Activated CD8-positive, alpha-beta memory T cell treated with anti-CD3 and anti-CD28 coated beads, Interleukin-2, amount 50 U/mL, for 4 hours (primary cell): ENCODE measurements around the gene APLN.

Source experiments
- DNase-seq: peaks from one replicate; pipeline ENCODE4 v3.0.0-alpha.2; 2020

Gene APLN

GRCh38 chrX:129640737-129641136 is 14.0 kb downstream of the APLN start:
- no peak for DNase-seq

GRCh38 chrX:129638917-129639316 is 15.8 kb downstream of the APLN start:
- no peak for DNase-seq

- peak; percentile 79 for DNase-seq
Measured at GRCh38 chrX:129637217-129638109, 17.3 kb downstream of the APLN start.

GRCh38 chrX:129636175-129636681 is 18.5 kb downstream of the APLN start:
- no peak for DNase-seq

DNA sequence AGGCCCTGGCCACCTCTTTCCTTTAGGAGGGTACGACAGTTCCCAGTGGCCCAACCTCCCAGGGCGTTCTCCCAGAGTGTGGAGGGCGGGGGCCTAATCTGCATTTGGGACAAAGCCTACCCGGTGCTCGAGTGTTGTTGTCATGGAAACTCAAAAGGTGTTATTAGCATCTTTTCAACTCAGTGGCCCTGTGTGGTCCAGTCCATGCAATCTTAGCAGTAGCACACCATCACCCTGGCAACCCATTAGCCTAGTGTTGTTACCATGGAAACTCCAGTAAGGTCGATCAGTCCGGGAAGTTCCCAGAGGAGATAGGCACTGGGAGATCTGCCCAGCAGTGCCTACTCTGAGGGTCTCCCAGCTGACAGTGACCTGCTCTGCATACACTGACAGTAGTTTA is 20.2 kb downstream of the APLN start:
- no peak for DNase-seq

GRCh38 chrX:129632443-129632842 is 22.3 kb downstream of the APLN start:
- DNase-seq: no peak

DNA sequence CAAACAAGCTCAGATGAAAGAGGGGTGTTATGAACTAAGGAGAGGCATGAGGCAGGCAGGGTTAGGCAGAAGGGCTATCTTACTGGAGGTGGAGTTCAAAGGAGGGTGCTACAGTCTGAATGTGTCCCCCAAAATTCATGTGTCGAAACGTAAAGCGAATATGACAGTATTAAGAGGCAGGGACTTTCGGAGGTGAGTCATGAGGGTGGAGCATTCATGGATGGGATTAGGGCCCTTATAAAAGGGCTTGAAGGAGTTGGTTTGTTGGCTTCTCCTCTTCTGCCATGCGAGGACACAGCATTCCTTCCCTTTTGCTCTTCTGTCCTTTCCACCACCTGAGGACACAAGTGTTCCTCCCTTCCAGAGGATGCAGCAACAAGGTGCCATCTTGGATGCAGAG is 22.9 kb downstream of the APLN start:
- DNase-seq: no peak

GRCh38 chrX:129629837-129630236 is 24.9 kb downstream of the APLN start:
- DNase-seq: no peak

- DNase-seq: no peak
Measured at GRCh38 chrX:129626026-129626425, 28.7 kb downstream of the APLN start.

DNA sequence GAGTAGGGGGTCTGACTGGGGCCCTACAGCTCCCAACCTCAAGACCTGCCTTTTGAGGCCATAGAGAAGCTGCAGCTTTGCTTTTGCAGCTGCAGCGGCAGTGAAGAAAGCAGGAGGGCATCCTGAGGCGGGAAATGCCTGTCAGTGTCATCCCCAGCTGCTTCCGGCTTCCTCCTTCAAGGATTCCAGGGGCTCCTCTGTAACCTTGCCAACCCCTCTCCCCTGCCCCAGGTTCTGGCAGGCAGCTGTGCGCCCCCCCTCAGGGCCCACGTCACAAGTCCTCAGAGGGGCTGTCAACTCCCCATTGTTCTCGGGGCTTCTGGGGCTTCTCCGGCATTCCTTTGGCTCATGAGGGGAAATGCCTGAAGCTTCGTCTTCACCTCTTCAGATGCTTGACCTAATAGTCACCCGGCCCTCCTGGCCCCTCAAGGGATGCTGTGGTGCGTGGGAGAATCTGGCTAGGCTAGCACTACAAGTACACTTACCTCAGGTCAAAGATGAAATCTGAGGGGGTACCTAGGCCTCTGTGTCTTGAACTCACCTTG is 31.9 kb downstream of the APLN start:
- DNase-seq: no peak

DNA sequence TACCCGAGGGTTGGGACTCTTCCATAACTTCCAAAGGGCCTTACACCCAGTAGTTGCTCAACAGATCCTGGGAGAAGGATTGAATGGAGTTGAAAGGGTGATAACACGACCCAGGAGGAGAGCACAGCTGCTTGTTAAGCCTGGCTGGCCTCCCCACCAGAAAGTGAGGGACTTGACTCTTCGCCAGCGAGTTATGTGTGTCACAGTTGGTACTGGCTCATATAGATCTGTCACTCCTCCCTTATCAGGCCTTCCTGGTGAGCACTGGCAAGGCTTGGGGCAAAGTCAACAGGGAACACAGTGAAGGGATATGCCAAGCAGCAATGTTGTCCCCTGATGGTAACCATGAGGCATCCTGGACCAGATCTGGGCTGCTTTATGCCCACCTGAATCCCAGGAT is 35.8 kb downstream of the APLN start:
- no peak for DNase-seq

DNA sequence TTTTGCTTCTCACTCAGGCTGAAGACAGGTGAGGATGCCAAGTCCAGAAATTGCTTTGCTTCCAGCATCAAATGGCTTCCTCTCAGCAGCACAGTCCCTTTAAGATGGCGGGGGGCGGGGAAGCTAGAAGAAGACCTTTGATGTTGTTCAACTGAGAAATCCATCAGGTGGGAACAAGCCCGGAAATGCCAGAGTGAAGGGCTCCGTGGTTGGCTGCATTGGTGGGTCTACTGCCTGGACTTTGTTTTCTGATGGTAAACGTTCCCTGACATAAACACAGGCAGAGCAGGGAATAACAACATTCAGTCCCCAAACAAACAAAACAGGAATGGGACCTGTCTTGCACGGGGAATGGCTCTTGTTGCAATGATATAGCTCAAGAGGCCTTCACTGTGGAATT is 37.3 kb downstream of the APLN start:
- no peak for DNase-seq

GRCh38 chrX:129614481-129615255 is 40.1 kb downstream of the APLN start:
- DNase-seq: no peak

- DNase-seq: no peak
Measured at GRCh38 chrX:129613596-129613995, 41.2 kb downstream of the APLN start.

DNA sequence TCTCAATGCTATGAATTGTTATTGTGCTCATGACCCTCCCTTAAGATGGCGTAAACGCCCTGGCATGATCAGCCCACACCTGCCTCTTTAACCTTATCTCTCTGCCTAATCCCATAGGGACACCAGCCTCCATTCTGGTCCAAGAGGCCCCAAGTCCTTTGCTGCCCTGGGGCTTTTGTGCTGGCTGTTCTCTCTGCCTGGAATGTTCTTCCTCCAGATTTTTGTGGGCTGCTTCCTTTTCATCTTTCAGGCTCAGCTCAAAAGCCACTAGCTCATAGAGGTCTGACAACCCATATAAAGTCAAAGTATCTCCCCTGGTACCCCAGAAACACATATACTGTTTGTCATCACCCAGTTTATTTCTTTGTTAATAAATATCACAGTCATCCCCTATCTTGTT is 42.4 kb downstream of the APLN start:
- no peak for DNase-seq

- no peak for DNase-seq
Measured at GRCh38 chrX:129609395-129609794, 45.4 kb downstream of the APLN start.

DNA sequence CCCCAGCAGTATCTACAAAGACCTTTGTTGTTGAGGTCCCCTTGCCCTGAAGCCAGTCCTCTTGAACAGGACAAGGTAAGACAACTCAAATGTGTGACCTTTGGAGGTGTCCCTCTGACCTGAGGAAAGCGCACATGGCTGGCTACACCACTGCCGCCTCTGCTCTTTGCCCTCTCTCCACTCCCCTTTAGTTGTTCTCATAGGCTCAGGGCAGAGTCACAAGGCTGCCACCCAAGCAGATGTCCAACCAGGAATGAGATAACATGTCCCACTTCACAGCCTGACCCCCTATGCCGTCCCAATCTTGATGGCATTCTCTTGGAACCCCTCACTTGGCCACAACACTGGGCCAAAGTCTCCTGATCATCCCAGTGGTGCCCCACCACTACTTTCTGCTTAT is 46.3 kb downstream of the APLN start:
- DNase-seq: no peak

DNA sequence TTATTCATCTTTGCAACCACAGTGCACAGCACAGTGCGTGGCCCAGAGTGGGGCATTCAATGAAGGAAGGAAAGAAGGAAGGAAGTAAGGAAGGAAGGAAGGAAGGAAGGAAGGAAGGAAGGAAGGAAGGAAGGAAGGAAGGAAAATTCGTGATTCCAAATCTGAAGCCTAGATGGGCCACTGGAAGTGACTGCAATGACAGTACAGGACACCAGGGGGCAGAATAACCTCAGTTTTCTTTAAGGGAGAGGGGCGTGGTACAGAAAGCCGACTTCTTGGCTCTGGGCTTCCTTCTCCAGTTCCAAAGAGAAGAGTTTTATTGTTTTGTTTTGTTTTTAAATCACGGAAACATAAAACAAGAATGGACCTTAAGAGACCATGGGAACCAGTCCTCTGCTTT is 47.8 kb downstream of the APLN start:
- DNase-seq: peak; percentile 62

GRCh38 chrX:129600981-129601424 is 53.8 kb downstream of the APLN start:
- no peak for DNase-seq

GRCh38 chrX:129599996-129600395 is 54.8 kb downstream of the APLN start:
- no peak for DNase-seq

GRCh38 chrX:129599499-129599898 is 55.3 kb downstream of the APLN start:
- DNase-seq: no peak

DNA sequence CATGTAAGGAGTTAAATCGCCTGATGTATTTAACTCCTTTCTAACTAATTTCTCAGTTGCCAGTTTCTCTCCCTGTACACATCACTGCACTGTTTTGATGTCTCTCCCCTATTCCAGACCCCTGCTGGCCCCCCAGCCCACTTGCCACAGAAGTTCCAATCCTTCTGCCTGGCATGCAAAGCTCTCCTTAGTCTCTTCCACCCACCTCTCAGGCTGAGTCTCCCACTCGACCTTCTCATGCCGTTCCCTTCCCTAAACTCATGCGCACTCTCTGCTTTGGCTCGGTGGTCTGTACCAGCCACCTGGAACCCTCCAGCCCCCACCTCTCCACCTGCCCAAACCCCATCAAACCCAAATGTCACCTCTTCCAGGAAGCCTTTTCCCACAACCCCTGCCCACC is 56.9 kb downstream of the APLN start:
- no peak for DNase-seq

GRCh38 chrX:129596077-129596476 is 58.7 kb downstream of the APLN start:
- DNase-seq: no peak
